Measurements from ENCODE around the gene SEMA7A.

SEMA7A gene

GRCh38 chr15:74451861-74452835 is 18.4 kb upstream of the SEMA7A start:
- DNase-seq = no peak

- no peak for DNase-seq
Measured at GRCh38 chr15:74451322-74451721, 17.6 kb upstream of the SEMA7A start.

GRCh38 chr15:74449643-74450205 is 16.0 kb upstream of the SEMA7A start:
- DNase-seq = no peak

- no peak for DNase-seq
Measured at GRCh38 chr15:74449095-74449494, 15.3 kb upstream of the SEMA7A start.

GRCh38 chr15:74445816-74446763 is 12.3 kb upstream of the SEMA7A start:
- DNase-seq = no peak

GRCh38 chr15:74444106-74445062 is 10.6 kb upstream of the SEMA7A start:
- DNase-seq = no peak

- no peak for DNase-seq
Measured at GRCh38 chr15:74443100-74443909, 9.5 kb upstream of the SEMA7A start.

- no peak for DNase-seq
Measured at GRCh38 chr15:74442604-74443003, 8.8 kb upstream of the SEMA7A start.

GRCh38 chr15:74442063-74442462 is 8.3 kb upstream of the SEMA7A start:
- DNase-seq = no peak

- no peak for DNase-seq
Measured at GRCh38 chr15:74441248-74441941, 7.6 kb upstream of the SEMA7A start.

- peak; percentile 9 for DNase-seq
Measured at GRCh38 chr15:74438721-74439316, 5.1 kb upstream of the SEMA7A start.

GRCh38 chr15:74438206-74438605 is 4.4 kb upstream of the SEMA7A start:
- DNase-seq = no peak

GRCh38 chr15:74434263-74435136 is 742 bp upstream of the SEMA7A start:
- no peak for DNase-seq

- no peak for DNase-seq
Measured at GRCh38 chr15:74432968-74433591, 678 bp downstream of the SEMA7A start.

- no peak for DNase-seq
Measured at GRCh38 chr15:74432271-74432967, 1.3 kb downstream of the SEMA7A start.

- no peak for DNase-seq
Measured at GRCh38 chr15:74431645-74432044, 2.1 kb downstream of the SEMA7A start.

GRCh38 chr15:74431116-74431515 is 2.6 kb downstream of the SEMA7A start:
- DNase-seq = no peak

- no peak for DNase-seq
Measured at GRCh38 chr15:74430510-74430951, 3.2 kb downstream of the SEMA7A start.
